Measurements from ENCODE around the gene GRAMD2B. TPM values are rescaled to one million over a fixed set of nuclear protein-coding genes. Genes with fewer than 3 reads are reported as not detected.
A peak's percentile ranks its signal among the peaks of the same experiment; 100 is the strongest.
"Not testable (repeated sequence)": the region's sequence is repeated elsewhere in the genome, so short reads cannot be mapped to it uniquely, and the experiment has no call there.

Gene GRAMD2B
- total RNA-seq, 2 experiments from 2014 or later, result 7.4 to 7.7 TPM

GRCh38 chr5:126433701-126434100 is 10.5 kb downstream of the GRAMD2B start:
- no peak for DNase-seq
- H3K9me3 Mint-ChIP-seq, result peaks cover 4% of the 10 kb centered on the region
- peaks cover 24% of the 10 kb centered on the region for H3K4me1 Mint-ChIP-seq
- no peak overlapping the region for H3K4me3 Mint-ChIP-seq
- H3K27ac Mint-ChIP-seq, result no peak overlapping the region
- H3K36me3 Mint-ChIP-seq, result peaks cover 20% of the 10 kb centered on the region
- no peaks in the 10 kb centered on the region for H3K27me3 Mint-ChIP-seq

GRCh38 chr5:126435261-126435660 is 12.1 kb downstream of the GRAMD2B start:
- Mint-ChIP-seq H3K36me3 (peaks cover 24% of the 10 kb centered on the region), H3K27ac (no peak overlapping the region), H3K27me3 (no peaks in the 10 kb centered on the region), H3K9me3 (peaks cover 6% of the 10 kb centered on the region), H3K4me1 (peaks cover 20% of the 10 kb centered on the region), H3K4me3 (no peak overlapping the region)
- DNase-seq, result no peak

GRCh38 chr5:126435714-126436113 is 12.5 kb downstream of the GRAMD2B start:
- DNase-seq, result no peak
- peaks cover 8% of the 10 kb centered on the region for H3K9me3 Mint-ChIP-seq
- H3K36me3 Mint-ChIP-seq, result peaks cover 27% of the 10 kb centered on the region
- no peaks in the 10 kb centered on the region for H3K27me3 Mint-ChIP-seq
- H3K4me3 Mint-ChIP-seq, result no peak overlapping the region
- H3K4me1 Mint-ChIP-seq, result peaks cover 20% of the 10 kb centered on the region
- no peak overlapping the region for H3K27ac Mint-ChIP-seq

DNA sequence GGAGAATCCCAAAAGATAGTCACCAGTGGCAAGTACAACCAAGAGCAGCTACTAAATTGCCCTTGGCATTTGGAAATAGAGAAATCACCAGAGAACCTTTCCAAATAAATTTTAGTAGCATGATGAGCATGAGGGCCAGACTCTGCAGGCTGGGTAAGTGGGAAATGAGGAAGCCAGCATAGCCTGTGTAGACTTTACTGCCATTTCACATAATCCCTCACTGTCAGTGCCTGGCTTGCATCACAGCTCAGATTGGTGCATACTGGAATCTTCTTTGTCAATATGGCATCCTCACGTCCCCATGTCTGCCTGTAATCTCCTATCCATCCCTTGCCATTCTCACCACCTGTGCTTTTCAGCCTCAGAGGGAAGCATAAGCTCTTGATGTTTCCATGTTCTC is 14.5 kb downstream of the GRAMD2B start:
- H3K4me1 Mint-ChIP-seq, result peaks cover 26% of the 10 kb centered on the region
- peaks cover 28% of the 10 kb centered on the region for H3K36me3 Mint-ChIP-seq
- no peak for DNase-seq
- no peak overlapping the region for H3K4me3 Mint-ChIP-seq
- H3K9me3 Mint-ChIP-seq, result peaks cover 8% of the 10 kb centered on the region
- no peaks in the 10 kb centered on the region for H3K27me3 Mint-ChIP-seq
- peak overlapping the region; percentile 80 for H3K27ac Mint-ChIP-seq

DNA sequence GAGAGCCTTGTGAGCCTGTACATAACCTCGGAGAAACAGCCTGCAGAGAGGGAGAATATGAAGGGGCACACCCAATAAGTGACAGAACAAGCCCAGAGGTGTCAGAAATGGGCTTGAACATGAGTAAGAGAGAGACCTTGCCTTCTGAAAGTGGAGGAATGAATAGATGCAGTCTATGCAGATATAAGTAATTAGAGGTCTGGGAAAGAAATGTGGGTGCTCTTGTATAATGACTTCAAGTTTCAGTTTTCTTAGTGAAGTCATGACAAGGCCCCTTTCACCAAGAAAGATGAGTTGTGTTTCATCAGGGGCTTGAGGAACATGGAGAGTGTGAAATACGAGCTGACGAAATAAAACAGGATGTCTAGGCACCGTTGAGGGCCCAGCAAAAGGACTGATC is 15.1 kb downstream of the GRAMD2B start:
- Mint-ChIP-seq H3K27ac (peak overlapping the region; percentile 80), H3K36me3 (peaks cover 31% of the 10 kb centered on the region), H3K27me3 (no peaks in the 10 kb centered on the region), H3K4me3 (no peak overlapping the region), H3K9me3 (peaks cover 8% of the 10 kb centered on the region), H3K4me1 (peaks cover 30% of the 10 kb centered on the region)
- DNase-seq, result no peak

GRCh38 chr5:126438868-126439267 is 15.7 kb downstream of the GRAMD2B start:
- H3K4me1 Mint-ChIP-seq, result peaks cover 36% of the 10 kb centered on the region
- no peak overlapping the region for H3K4me3 Mint-ChIP-seq
- H3K27me3 Mint-ChIP-seq, result no peaks in the 10 kb centered on the region
- peaks cover 34% of the 10 kb centered on the region for H3K36me3 Mint-ChIP-seq
- peaks cover 8% of the 10 kb centered on the region for H3K9me3 Mint-ChIP-seq
- DNase-seq, result no peak
- peak overlapping the region; percentile 80 for H3K27ac Mint-ChIP-seq

- Mint-ChIP-seq H3K4me1 (peaks cover 44% of the 10 kb centered on the region), H3K36me3 (peaks cover 40% of the 10 kb centered on the region)
- not testable (repeated sequence) for DNase-seq, H3K9me3 Mint-ChIP-seq, H3K4me3 Mint-ChIP-seq, H3K27ac Mint-ChIP-seq, H3K27me3 Mint-ChIP-seq
Observed at GRCh38 chr5:126439724-126440123, 16.5 kb downstream of the GRAMD2B start.

DNA sequence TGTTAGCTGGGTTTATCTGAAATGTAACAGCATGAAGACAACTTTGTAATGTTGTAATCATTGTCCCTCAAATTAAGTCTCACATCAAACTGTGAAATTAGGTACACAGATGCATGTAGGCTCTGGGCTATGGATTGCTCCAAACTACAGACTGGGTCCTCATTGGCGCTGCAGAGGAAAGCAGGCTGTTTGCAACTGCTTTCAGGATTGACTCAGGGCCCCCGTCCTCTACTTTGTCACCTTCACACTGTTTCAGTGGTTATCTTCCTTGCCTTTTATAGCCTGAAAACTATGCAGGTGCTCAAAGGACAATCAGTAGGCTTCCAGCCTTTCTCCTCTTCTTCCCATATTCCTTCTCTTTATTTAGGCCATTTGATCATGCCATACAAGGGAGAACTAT is 18.0 kb downstream of the GRAMD2B start:
- H3K4me1 Mint-ChIP-seq, result peaks cover 58% of the 10 kb centered on the region
- peaks cover 47% of the 10 kb centered on the region for H3K36me3 Mint-ChIP-seq
- H3K27ac Mint-ChIP-seq, result no peak overlapping the region
- peaks cover 13% of the 10 kb centered on the region for H3K9me3 Mint-ChIP-seq
- no peaks in the 10 kb centered on the region for H3K27me3 Mint-ChIP-seq
- H3K4me3 Mint-ChIP-seq, result no peak overlapping the region
- no peak for DNase-seq

DNA sequence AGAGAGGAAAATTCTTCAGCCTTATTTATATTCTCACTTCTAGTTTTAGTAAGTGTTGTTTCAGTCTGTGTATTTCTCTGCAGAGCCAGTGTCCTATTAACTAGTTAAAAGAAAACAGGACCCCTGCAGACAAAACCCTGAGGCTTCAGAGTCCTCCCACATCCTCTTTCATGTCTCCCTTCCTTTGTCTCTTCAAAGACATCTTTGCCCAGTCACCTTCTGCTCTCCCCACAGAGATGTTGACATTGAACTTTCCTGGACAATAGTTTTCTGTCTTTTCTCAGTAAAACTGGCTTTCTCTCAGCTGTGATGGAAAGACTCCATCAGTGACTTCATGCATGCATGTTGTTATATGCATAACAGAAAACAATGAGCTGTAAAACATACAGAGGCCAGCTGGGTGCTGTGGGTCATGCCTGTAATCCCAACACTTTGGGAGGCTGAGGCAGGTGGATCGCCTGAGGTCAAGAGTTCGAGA is 20.2 kb downstream of the GRAMD2B start:
- H3K9me3 Mint-ChIP-seq, result peaks cover 12% of the 10 kb centered on the region
- H3K27ac Mint-ChIP-seq, result peak overlapping the region; percentile 77
- H3K4me1 Mint-ChIP-seq, result peaks cover 62% of the 10 kb centered on the region
- H3K27me3 Mint-ChIP-seq, result no peaks in the 10 kb centered on the region
- peaks cover 40% of the 10 kb centered on the region for H3K36me3 Mint-ChIP-seq
- DNase-seq, result no peak
- no peak overlapping the region for H3K4me3 Mint-ChIP-seq

GRCh38 chr5:126444137-126444536 is 20.9 kb downstream of the GRAMD2B start:
- no peak overlapping the region for H3K27ac Mint-ChIP-seq
- H3K9me3 Mint-ChIP-seq, result peaks cover 8% of the 10 kb centered on the region
- peaks cover 36% of the 10 kb centered on the region for H3K36me3 Mint-ChIP-seq
- no peaks in the 10 kb centered on the region for H3K27me3 Mint-ChIP-seq
- peaks cover 63% of the 10 kb centered on the region for H3K4me1 Mint-ChIP-seq
- H3K4me3 Mint-ChIP-seq, result no peak overlapping the region
- DNase-seq, result no peak

DNA sequence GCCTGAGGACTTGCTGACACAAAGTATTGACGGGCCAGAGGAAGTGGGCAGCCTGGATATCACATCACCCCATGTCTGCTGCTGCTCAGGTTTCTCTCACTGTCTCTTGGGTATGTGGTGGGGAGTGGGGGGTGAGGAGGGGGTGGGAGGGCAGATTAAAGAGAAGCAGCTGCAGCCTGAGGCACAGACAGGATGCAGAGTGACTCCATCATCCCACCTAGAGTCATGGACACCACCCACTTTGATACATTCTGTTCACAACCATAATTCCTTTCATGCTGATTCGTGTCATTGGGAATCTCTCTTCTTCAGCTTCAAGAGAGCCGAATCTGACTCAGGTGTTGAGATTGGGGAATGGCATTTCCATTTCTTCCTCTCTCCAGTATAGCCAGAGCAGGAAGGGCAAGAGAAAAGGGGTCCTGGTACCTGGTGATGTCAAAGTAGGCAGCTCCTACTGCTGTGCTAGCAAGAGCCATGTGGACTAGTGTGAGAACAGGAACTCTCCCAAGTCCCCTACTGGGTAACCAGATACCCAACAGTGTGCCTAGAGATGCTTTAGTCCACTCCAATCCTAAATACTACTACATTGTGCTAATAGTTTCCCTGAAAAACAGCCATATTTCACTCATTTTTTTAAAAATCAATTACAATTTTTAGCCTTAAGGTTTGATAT is 22.4 kb downstream of the GRAMD2B start:
- H3K4me3 Mint-ChIP-seq, result no peak overlapping the region
- peaks cover 5% of the 10 kb centered on the region for H3K9me3 Mint-ChIP-seq
- H3K4me1 Mint-ChIP-seq, result peaks cover 76% of the 10 kb centered on the region
- no peak for DNase-seq
- no peaks in the 10 kb centered on the region for H3K27me3 Mint-ChIP-seq
- peaks cover 28% of the 10 kb centered on the region for H3K36me3 Mint-ChIP-seq
- peak overlapping the region; percentile 14 for H3K27ac Mint-ChIP-seq

DNA sequence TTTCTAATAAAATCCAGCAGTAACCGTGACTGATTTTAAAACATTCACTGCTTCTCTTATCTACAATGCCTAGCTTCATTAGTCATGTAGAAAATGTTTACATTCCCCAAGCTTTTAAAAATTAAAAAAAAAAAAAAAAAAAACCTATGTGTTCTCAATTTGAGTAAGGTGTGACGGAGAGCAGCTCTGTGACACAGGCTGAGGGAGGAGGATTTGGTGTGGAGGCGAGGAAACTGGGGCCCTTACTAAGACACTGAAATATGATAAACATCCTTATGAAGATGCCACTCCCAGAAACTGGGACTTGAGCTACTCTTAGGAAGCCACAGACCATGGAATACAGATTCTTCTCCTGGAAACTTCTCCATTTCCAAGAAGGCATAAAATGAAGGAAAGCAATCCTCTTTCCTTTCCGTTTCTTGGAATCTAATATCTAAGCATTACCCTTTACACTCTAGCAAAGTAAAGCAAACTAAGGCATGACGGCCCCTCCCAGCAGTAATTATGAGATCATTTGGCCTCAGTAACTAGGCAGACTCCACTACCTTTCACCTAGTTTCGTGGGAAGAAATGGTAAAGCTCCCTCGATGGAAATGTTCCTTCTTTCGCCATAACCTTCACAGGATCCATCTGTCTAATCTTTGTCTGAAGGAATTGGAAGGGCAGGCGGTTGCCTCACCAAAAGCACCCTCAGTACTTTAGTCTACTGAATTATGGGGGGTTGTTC is 23.5 kb downstream of the GRAMD2B start:
- peak; percentile 40 for DNase-seq
- Mint-ChIP-seq H3K36me3 (peaks cover 30% of the 10 kb centered on the region), H3K9me3 (peaks cover 5% of the 10 kb centered on the region), H3K27ac (peak overlapping the region; percentile 82), H3K4me3 (no peak overlapping the region), H3K27me3 (no peaks in the 10 kb centered on the region), H3K4me1 (peaks cover 82% of the 10 kb centered on the region)

DNA sequence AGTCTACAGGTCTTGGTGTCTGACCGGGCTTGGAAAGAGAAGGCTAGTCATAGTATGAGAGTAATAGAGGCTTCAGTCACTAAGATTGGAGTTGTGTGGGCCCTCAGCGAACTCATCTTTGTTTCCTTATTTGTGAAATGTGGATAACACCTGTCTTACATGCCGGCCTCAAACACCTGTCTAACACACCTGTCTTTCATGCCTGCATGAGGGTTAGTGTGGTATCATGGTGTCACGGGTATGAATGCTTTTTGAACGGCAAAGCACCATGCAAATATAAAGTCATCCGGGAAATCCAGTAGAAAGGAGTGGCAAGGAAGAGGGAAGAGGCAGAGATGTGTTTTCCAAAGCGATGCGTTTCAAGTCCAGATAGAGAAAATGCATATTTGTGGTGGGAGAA is 25.5 kb downstream of the GRAMD2B start:
- peak overlapping the region; percentile 71 for H3K27ac Mint-ChIP-seq
- peaks cover 30% of the 10 kb centered on the region for H3K36me3 Mint-ChIP-seq
- peaks cover 9% of the 10 kb centered on the region for H3K9me3 Mint-ChIP-seq
- peaks cover 78% of the 10 kb centered on the region for H3K4me1 Mint-ChIP-seq
- DNase-seq, result no peak
- peak overlapping the region; percentile 15 for H3K4me3 Mint-ChIP-seq
- no peaks in the 10 kb centered on the region for H3K27me3 Mint-ChIP-seq

DNA sequence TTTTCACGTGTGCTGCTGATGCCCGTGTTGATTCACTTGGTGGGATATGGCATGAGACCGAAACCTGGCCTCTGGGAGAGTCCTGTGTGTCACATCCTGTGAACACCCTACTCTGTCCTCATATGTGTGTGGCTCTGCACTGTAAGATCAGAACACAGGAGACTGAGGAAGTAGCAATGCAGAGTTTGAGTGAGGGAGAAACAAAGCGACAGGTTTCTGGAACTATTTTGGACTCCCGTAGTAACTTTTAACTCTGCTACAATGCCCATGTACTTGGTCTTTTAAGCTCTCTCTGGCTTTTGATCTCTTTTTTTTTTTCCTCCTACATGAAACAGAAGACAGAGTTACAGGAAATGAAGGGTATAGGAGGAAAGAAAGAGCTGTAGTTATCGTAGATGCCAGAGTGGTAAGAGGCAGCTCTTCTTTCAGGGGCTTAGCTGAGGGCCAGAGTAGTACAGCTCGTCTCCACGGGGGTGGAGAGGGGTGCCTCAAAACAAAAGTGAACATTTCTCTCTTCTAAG is 26.6 kb downstream of the GRAMD2B start:
- Mint-ChIP-seq H3K4me3 (peak overlapping the region; percentile 84), H3K4me1 (peaks cover 67% of the 10 kb centered on the region), H3K27ac (peak overlapping the region; percentile 100), H3K27me3 (no peaks in the 10 kb centered on the region), H3K36me3 (peaks cover 25% of the 10 kb centered on the region), H3K9me3 (peaks cover 7% of the 10 kb centered on the region)
- DNase-seq, result peak; percentile 65

GRCh38 chr5:126450346-126450745 is 27.1 kb downstream of the GRAMD2B start:
- peaks cover 4% of the 10 kb centered on the region for H3K9me3 Mint-ChIP-seq
- DNase-seq, result no peak
- peaks cover 20% of the 10 kb centered on the region for H3K36me3 Mint-ChIP-seq
- peaks cover 62% of the 10 kb centered on the region for H3K4me1 Mint-ChIP-seq
- peak overlapping the region; percentile 100 for H3K27ac Mint-ChIP-seq
- no peaks in the 10 kb centered on the region for H3K27me3 Mint-ChIP-seq
- H3K4me3 Mint-ChIP-seq, result peak overlapping the region; percentile 84
